Stimulated activated CD8-positive, alpha-beta memory T cell treated with anti-CD3 and anti-CD28 coated beads, Interleukin-4, amount 100 ng/mL, for 1 hour (primary cell): Measurements from ENCODE around the gene RNF19B.
"Not testable (repeated sequence)": the region's sequence is repeated elsewhere in the genome, so short reads cannot be mapped to it uniquely, and the experiment has no call there.

Experiments
- DNase-seq, 2 donors: peaks; one replicate each; pipeline ENCODE4 v3.0.0-alpha.2; 2020; ENCODE audit warnings: low read depth in 2 of 2, low spot score in 1 of 2

The RNF19B gene

GRCh38 chr1:32933742-32934322 is 30.8 kb downstream of the RNF19B start:
- no peak for DNase-seq

- no peak for DNase-seq
These were observed 32.8 kb downstream of the RNF19B start for GRCh38 chr1:32931760-32932159.

GRCh38 chr1:32929366-32929765 is 35.2 kb downstream of the RNF19B start:
- no peak for DNase-seq

GRCh38 chr1:32928715-32929114 is 35.9 kb downstream of the RNF19B start:
- DNase-seq, result no peak

GRCh38 chr1:32928285-32928684 is 36.3 kb downstream of the RNF19B start:
- DNase-seq, result no peak

- DNase-seq, result no peak
These were observed 37.2 kb downstream of the RNF19B start for GRCh38 chr1:32927441-32927840.

GRCh38 chr1:32926562-32926961 is 38.0 kb downstream of the RNF19B start:
- no peak for DNase-seq

- DNase-seq, result no peak
These were observed 39.0 kb downstream of the RNF19B start for GRCh38 chr1:32925403-32926162.

- DNase-seq, result no peak
These were observed 39.7 kb downstream of the RNF19B start for GRCh38 chr1:32924881-32925344.

GRCh38 chr1:32920833-32921232 is 43.8 kb downstream of the RNF19B start:
- DNase-seq, result no peak

- no peak for DNase-seq
These were observed 44.5 kb downstream of the RNF19B start for GRCh38 chr1:32919811-32920733.

- no peak for DNase-seq
These were observed 46.4 kb downstream of the RNF19B start for GRCh38 chr1:32918179-32918578.

GRCh38 chr1:32917521-32917920 is 47.1 kb downstream of the RNF19B start:
- no peak for DNase-seq

GRCh38 chr1:32915766-32916706 is 48.6 kb downstream of the RNF19B start:
- no peak for DNase-seq

GRCh38 chr1:32910319-32910718 is 54.3 kb downstream of the RNF19B start:
- DNase-seq, result no peak

- no peak for DNase-seq
These were observed 57.2 kb downstream of the RNF19B start for GRCh38 chr1:32907435-32907834.

- DNase-seq, result no peak
These were observed 58.0 kb downstream of the RNF19B start for GRCh38 chr1:32906654-32907053.

- DNase-seq, result not testable (repeated sequence)
These were observed 59.0 kb downstream of the RNF19B start for GRCh38 chr1:32905588-32905987.

- DNase-seq, result no peak
These were observed 59.8 kb downstream of the RNF19B start for GRCh38 chr1:32904797-32905196.

- no peak for DNase-seq
These were observed 60.4 kb downstream of the RNF19B start for GRCh38 chr1:32903991-32904785.
